Stimulated activated CD8-positive, alpha-beta memory T cell treated with anti-CD3 and anti-CD28 coated beads, Interleukin-7, amount 100 ng/mL, for 4 hours (primary cell): Measurements from ENCODE around the gene GID4.

Experiments
- DNase-seq, 2 donors: peaks; one replicate each; pipeline ENCODE4 v3.0.0-alpha.2; 2020; ENCODE audit warnings: low read depth in 2 of 2

Gene GID4

DNA sequence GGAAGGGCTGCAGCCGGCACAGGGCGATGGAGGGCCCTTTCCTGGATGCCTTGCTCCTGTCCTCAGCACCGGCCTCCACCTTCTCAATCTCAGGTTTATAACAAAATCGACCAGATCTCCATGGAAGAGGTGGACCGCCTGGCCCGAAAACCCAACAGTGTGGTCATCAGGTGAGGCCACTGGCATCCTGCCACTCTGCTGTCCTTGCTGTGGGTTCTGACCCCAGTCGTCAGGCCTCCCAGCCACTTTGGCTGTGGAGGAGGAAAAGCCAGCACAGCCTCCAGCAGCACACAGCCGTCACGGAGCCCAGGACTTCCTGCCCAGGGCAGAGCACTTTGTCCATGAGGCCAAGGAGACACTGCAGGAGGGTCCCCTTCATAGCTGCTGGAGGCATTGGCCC, 62.6 kb downstream of the GID4 start:
- DNase-seq, result no peak

DNA sequence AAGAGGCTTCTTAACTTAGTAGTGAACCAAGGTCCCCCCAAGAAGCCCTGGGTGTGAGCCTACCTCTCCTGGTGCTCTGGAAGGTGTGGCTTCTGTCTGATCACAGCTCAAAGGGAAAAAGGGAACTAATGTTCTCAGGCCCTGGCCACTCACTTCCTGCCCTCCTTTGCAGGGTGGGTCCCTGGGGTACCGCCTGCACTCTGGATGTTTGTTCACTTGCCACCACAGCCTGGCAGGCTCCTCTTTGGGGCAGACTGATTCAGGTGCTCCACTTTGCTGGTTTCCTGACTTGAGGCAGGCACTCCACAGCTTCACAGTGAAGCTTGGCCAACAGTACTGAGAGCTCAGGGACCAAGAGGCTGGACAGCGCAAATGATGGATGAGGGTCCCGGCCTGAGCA, 63.4 kb downstream of the GID4 start:
- DNase-seq, result no peak

DNA sequence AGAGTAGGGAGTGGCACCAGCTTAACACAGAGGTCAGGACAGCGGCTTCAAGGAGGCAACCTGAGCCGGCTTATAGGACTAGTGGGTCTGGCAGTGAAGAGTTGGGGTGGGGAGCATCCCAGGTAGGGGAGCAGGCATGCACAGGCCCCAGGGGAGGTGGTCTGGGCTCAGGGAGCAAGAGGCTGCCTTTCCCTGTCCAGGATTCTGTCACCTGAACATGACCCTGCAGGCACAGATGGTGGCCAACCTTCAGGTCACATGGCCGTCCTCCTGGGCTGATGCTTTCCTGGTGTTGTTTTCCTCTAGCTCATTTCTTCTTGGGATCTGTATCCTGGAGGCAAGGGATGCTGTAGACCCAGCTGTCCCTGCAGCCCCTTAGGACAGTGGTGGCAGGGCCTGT, 65.8 kb downstream of the GID4 start:
- no peak for DNase-seq

DNA sequence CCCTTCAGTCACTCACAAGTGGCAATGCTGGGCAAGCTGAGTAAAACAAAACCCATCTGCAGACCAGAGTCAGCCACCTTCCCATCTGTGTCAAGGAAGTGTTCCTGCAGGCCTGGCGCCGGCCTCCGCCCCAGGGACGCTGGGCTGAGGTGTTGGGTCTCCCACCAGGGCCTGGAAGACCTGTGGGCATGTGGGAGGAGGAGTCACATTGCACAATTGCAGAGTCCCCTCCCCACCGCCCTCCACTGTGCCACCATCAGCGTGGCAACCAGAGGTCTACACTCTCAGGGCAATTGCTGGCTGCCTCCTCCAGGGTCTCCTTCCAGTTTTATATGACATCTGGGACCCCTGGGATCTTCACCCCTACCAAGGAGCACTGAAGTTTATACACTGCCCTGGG, 66.4 kb downstream of the GID4 start:
- DNase-seq, result no peak

DNA sequence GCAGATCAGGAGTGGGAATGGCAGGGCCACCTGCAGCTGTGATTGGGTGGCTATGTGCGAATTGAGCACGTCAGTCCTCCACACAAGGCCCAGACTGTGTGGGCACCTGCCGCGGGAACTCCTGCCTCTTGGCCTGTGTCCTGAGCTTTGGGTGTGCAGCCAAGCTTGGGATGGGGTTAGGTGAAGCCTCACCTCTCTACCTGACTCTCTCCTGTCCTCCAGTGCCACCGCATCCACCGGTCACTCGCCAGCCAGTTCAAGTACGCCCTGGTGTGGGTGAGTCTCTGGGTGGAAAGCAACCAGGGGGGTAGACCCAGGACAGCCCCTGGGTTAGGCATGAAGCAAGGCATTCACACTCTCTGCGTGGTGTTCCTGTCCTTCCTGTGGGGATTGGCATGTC, 67.0 kb downstream of the GID4 start:
- no peak for DNase-seq

DNA sequence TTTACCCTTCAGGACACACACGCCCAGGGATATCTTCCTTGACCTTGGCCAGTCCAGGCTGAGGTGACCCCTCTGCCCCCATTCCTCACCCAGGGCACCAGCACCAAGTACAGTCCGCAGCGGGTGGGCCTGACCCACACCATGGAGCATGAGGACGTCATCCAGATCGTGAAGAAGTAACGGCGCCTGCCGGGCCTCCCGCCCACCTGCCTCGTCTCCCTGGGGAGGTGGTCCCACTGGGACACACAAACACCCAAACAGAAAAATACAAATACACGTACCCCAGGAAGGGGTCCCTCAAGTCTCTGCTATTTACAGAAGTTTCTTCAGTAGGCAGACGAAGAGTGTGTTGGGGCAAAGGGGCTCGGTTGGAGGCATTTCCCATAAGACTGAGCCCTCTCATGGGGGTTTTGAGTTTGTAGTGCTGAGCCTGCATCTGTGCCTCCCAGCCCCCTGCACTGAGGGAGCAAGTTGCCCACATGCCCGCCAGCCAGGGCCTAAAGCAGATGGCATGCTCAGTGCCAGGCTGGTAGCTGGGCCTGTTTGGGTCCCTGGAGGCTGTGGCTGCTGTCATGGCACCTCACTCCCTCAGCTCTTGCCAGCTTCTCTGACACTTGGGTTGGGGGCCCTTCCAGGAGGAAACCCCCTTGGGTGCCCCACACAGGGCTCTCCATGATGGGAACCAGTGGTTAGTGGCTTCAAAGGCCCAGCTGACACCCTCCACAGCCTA, 68.0 kb downstream of the GID4 start:
- DNase-seq, result no peak

DNA sequence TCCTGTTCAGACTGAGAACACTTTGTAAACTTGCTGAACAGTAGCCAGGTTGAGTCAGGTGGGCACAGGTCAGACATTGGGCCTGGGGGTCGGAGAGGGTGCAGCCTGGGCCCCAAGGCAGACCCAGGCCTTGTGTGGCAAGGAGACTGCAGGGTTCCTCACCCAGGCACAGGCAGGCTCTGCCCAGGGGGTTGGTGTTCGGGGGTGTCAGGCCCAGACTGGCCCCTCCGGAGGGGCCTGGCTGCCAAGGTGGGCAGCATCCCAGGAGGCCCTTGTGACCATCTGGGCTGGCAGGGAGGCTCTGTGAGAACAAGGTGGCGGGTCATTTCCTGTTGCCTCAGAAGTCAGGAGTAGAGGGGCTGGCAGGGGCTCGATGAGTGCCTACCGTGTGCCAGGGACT, 68.8 kb downstream of the GID4 start:
- no peak for DNase-seq

DNA sequence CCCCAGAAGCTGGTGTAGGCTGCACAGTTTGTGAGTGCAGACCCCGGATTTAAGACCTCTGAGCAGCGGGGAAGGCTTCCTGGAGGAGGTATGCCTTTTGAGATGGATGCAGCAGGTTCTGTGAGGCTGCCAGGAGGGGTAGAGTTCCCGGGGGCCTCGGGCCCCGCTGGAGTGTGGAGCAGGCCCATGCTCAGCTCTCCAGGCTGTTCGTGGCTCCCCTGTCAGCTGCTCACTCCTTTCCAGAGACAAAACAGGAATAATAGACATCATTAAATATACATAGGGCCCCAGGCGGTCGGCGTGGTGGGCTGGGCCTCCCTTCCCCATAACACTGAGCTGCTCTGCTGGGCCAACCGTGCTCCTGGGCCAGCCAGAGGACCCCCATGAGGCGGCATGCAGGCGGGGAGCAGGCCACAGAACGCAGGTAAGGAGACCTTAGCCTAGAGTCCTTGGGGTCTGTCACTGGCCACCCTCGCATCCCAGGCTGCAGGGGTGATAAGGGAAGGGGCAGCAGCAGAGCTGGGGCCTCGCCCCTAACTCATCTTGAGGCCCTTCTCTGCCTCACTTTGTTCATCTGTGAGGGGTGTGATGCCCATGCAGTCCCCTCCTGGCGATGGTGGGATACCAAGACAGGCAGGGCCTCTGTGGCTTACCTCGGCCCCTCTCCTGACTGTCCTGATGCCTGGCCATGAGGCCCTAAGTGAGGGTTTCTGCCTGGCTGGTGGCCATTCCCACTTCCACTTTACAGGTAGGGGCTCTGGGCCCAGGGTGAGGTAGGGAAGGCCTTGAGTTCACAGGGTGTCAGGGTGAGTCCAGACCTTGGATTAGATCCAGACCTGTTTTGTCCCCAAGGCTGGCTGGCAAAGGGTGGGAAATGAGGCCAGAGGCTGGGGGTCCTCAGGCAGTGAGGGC, 69.4 kb downstream of the GID4 start, which contains the start of gene MYO15A:
Gene MYO15A, plus strand, starts transcription at position 356 of the 912 bp plus-strand sequence. CDS start 10,045 bp downstream, outside the sequence.
- no peak for DNase-seq

DNA sequence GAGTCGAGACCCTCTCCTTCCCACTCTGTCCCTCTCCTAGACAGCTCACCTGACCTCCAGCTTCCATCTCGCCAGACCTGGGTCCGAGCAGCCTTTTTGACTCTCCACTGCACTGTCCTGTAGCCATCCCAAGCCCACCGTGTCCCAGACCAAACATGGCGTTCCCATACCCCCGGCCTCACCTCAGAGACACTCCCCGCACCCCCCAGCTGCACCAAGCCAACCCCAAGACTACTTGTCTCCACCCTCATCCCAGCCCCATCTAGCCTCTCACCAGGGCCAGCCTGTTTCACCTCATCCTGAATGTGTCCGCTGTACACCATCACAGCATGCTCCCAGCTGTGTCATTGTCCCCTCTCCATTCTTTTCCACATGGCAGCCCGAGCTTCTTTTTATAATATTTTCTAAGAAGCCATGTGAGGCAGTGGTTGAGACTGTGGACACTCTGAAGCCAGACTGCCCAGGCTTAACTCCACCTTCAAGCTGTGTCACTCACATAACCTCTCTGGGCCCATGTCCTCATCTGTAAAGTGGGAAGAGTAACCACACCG, 70.8 kb downstream of the GID4 start:
- DNase-seq, result no peak

DNA sequence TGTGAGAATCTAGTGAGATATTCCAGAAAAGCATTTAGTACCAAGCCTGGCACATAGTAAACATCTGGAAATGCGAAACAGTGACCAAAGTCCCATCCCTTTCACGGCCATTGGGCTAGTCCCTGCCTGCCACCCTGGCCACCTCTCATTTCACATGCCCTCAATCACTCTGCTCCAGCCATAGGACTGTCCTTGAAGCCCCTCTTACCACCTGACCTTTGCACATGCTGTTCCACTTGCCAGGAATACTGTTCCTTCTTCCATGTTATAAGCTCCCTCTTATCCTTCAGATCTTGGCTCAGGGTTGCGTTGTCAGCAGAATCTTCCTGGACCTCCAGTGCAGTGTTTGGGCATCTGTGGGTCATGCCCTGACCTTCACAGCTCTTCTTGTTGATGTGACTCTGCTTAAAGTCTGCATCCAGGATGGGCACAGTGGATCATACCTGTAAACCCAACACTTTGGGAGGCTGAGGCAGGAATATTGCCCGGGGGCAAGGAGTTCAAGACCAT, 71.5 kb downstream of the GID4 start:
- no peak for DNase-seq

DNA sequence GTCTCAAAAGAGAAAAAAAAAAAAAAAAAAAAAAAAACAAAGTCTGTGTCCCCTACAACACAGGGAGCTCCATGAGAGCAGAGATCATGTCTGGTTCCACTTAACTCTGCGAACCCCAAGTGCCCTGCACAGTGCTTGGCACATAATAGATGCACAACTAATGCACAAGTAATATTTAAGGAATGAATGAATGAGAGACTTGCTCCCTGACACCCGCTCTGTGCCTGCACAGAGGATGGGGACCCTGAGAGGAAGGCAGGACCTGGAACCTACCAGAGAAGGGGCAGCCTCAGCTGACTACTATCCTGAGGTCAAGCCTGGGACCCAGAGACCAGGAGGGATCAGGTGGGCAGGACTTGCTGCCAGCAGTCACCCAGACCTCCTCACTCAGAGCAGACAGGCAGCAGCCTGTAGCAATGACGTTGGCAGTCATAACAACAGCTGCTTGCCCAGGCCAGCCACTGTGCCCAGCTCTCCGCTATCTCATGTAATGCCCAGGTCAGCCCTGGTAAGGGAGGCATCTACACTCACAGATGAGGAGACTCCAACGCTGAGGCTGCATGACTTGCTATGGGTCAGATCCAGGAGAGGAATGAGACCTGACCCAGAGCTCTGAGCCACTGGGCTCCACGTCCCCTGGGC, 72.2 kb downstream of the GID4 start:
- DNase-seq, result no peak

DNA sequence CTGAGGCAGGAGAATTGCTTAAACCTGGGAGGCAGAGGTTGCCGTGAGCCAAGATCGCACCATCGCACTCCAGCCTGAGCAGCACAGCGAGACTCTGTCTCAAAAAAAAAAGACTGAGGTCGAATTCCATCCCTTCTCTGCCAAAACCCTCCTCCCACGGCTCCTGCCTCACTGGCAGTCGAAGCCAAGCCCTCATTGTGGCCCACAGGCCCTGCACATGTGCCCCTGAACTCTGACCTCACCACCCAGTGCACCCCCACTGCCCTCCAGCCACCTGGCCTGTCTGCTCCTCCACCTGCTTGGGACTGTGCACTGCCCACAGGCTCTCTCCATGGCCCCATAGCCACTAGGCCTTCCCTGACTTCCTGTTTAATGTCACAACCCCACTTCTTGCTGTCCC, 76.3 kb downstream of the GID4 start:
- no peak for DNase-seq

DNA sequence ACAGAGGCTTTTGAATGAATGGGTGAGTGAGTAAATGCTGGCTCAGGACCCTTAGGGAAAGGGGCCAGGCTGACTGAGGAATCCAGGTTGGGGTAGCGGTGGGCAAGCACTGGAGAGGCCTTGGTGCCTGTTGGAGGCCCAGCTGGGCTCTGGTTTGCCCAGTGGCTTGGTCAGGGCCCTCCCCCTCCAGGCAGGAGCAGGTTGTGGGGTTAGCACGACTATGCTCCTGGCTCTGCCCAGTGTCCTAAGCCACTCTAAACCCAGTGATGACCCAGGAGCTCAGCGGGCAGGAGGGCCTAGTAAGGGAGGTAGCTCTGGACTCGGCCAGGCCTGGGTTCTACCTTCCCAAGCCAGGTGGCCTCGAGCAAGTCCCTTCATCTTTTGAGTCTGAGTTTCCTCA, 76.9 kb downstream of the GID4 start:
- no peak for DNase-seq

DNA sequence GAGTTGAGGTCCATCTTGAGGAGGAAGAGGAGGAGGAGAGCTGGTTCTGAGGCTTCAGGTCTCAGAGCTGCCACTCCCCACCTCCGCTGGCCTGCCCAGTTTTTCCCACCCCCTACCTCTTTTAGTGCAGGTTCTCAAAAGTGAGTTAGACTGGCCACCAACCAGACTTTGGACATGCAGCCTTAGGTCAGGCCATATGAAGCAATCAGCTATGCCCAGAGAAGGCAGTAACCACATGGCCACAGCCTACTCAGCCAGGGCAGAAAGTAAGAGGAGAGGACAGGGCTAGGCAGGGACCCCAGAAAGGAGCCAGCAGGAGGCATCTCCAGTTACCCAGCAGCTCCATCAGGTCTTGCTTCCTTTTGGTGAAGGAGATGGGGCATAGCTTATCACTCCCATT, 78.3 kb downstream of the GID4 start:
- DNase-seq, result no peak
